ENCODE results near the gene SEC22C.
A peak's percentile ranks its signal among the peaks of the same experiment; 100 is the strongest.

Gene SEC22C

GRCh38 chr3:42535981-42536784 is 45.6 kb downstream of the SEC22C start:
- peak; percentile 16 for DNase-seq (ENCODE audit: low read depth, low spot score)

DNA sequence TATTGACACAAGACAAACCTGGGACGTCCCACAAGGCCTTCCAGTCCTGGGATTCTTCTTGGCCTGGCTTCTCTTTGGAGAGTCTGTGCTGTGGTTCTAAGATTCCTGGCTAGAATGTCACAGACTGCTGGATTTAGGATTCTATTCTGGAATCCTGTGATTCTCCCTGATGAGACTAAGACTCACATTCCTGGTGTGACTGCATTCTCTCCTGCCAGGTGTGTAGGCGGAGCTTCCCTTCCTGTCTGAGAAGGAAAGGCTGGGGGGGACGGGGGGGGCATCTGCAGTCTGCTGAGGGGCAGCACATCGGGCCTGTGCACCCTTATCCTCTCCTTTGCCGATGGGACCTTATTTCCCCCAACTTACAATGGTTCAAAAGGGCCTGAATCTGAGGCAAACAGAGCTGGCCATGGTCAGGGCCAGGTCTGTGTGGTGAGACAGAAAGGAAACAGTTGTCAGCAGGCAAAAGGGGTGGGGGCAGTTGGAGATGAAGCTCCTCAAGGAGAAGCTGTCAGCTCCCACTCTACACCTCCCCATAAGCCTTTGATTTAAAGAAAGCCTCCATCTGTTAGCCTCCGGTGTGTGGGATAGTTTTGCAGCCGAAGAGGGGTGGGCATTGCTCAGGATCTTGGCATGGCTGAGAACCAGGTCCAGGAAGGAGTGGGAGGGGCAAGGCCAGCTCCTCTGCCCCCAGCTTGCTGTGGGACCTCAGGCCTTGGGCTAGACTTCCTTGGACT is 48.4 kb downstream of the SEC22C start:
- no peak for DNase-seq (ENCODE audit: low read depth, low spot score)

- no peak for DNase-seq (ENCODE audit: low read depth, low spot score)
Observed at GRCh38 chr3:42532229-42532628, 49.5 kb downstream of the SEC22C start.

GRCh38 chr3:42531470-42531869 is 50.3 kb downstream of the SEC22C start:
- DNase-seq (ENCODE audit: low read depth, low spot score): no peak

GRCh38 chr3:42530073-42530472 is 51.7 kb downstream of the SEC22C start:
- DNase-seq (ENCODE audit: low read depth, low spot score): no peak

GRCh38 chr3:42529468-42529867 is 52.3 kb downstream of the SEC22C start:
- DNase-seq (ENCODE audit: low read depth, low spot score): no peak

DNA sequence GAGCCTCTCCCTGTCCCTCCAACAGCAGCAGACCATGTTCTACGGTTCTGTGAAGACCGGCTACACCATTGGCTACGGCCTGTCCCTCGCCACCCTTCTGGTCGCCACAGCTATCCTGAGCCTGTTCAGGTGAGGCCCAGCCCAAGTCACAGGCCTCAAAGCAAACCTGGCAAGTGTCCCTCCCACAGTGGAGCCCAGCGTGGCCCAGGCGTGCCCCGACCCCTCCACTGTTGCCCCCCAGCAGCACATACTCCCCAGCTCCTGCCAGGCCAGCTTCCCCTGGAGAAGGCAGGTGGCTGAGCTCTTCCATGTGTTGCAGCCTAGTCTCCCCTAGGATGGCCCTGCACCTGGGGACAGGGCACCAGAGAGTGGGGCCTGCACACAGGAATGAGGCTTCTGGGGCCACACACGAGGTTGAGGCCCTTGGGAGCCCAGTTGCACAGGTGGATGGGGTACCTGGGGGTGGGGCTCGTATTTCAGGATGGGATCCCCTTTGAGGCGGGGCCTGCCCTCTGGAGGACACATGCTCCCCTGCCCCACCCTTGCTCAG is 54.3 kb downstream of the SEC22C start:
- DNase-seq (ENCODE audit: low read depth, low spot score): no peak

DNA sequence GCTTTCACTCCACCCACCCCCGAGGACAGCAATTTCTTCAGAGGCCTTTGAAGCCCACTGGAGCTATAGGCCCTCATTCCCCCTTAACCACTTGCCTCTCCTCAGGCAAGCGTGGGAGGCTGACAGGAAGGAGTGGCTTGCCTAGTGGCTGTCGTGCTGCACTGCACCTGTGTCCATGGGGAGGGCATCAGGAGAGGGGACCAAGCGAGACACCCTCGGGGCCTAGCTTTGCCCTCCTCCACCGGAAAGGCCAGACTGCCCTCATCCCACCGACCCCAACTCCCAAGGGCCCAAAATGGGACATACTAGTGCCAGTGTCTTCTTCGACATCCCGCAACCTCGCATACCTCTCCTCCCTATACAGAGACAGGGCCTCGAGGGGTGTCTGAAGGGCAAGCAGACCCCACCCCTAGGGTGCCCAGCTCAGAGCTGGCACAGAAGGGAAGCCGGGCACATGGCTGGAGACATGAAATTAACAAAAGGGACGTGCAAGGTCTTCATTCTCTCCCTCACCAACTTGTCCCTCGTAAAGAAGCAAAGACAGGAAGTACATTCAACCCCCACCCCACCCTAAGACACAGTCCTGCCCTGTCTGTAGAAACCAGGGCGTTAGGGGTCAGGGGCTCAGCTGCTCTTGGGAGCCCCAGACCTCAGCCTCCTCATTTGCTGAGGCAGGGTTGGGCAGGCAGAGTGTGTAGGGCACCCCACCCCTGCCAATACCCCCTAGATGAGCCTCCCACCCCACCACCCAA is 55.0 kb downstream of the SEC22C start:
- no peak for DNase-seq (ENCODE audit: low read depth, low spot score)

DNA sequence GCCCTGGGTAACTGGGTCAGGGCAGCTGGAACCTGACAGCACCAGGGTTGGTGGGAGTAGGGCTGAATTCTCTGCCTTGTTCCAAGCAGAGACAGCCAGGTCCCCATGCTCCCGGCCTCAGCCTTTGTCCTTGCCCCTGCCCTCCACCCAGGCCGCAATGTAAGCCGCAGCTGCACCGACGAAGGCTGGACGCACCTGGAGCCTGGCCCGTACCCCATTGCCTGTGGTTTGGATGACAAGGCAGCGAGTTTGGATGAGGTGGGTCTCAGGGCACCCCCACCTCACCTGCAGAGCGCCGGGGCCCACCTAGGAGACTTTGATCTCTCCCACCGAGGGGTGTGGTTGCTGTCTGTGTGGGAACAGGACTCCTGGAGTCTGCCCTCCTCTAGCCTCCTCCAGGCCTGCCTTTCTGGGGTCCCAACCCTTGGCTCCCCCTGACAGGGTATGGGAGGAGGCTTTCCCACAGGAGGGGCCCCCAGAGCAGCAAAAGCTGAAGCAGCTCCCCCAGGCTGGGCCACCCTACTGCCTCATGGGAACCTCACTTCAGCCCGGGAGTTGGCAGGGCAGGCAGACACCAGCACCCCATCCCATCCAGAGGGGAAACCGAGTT is 55.9 kb downstream of the SEC22C start:
- no peak for DNase-seq (ENCODE audit: low read depth, low spot score)

- DNase-seq (ENCODE audit: low read depth, low spot score): no peak
Observed at GRCh38 chr3:42525212-42525611, 56.6 kb downstream of the SEC22C start.

GRCh38 chr3:42524751-42525150 is 57.0 kb downstream of the SEC22C start:
- no peak for DNase-seq (ENCODE audit: low read depth, low spot score)

DNA sequence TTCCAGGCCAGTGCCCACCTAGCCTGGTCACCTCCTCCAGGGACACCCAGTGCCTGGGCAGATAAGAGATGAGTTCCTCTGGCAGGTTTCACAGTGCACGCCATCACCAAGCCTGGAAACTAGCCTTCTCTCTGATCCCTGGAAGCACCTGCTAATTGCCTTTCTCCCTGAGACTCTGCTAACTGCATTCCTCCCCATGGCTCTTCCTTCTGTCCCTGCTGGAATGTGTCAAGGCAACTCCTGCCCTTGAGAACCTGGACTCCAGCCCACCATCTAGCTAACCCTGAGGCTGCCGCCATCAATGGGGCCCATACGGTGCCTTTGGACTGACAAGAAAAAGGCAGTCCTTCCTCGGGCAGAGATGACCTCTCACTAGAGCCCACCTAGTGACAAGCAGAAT is 60.9 kb downstream of the SEC22C start:
- no peak for DNase-seq (ENCODE audit: low read depth, low spot score)

GRCh38 chr3:42520336-42520735 is 61.4 kb downstream of the SEC22C start:
- no peak for DNase-seq (ENCODE audit: low read depth, low spot score)

- no peak for DNase-seq (ENCODE audit: low read depth, low spot score)
Observed at GRCh38 chr3:42519568-42519962, 62.2 kb downstream of the SEC22C start.

- no peak for DNase-seq (ENCODE audit: low read depth, low spot score)
Observed at GRCh38 chr3:42518800-42519567, 62.8 kb downstream of the SEC22C start.

GRCh38 chr3:42517117-42517516 is 64.7 kb downstream of the SEC22C start:
- no peak for DNase-seq (ENCODE audit: low read depth, low spot score)

GRCh38 chr3:42516443-42516842 is 65.3 kb downstream of the SEC22C start:
- no peak for DNase-seq (ENCODE audit: low read depth, low spot score)

DNA sequence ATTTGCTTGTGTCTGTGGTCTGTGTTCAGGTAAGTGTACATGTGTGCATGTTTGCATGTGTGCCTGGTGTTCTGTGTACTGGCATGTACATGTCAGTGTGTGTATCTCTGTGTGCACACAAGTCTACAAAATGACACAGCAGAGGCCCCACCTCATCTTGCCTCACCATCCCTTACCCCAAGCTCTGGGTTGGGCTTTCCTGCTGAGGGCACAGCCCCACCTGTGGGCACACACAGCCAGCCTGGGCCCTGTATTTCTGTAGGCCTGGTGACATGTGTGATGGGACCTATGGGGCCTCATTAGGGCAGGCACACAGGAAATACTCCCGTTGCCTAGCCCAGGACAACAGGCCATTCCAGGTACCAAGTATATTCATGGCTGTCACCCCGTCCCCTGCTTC is 65.8 kb downstream of the SEC22C start:
- DNase-seq (ENCODE audit: low read depth, low spot score): no peak

- no peak for DNase-seq (ENCODE audit: low read depth, low spot score)
Observed at GRCh38 chr3:42515391-42515916, 66.3 kb downstream of the SEC22C start.

DNA sequence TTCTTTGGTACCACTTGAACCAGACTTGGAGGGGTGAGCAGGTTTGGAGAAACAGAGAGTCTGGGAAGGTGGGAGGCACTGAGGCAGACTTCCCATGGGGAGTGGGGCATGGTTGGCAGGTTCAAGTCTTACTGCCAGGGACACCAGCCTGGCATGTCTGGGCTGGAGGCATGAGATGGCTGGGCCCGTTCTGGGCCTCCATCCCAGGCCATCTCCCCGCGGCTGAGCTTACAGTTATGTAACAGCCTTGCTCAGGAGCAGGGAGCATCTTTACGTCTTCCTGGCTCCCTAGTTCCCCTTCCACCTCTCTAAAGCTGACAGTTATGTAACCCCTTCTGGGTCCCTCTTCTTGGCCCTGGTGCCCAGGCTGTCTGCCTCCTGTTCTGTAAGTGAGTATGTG is 66.9 kb downstream of the SEC22C start:
- DNase-seq (ENCODE audit: low read depth, low spot score): no peak

DNA sequence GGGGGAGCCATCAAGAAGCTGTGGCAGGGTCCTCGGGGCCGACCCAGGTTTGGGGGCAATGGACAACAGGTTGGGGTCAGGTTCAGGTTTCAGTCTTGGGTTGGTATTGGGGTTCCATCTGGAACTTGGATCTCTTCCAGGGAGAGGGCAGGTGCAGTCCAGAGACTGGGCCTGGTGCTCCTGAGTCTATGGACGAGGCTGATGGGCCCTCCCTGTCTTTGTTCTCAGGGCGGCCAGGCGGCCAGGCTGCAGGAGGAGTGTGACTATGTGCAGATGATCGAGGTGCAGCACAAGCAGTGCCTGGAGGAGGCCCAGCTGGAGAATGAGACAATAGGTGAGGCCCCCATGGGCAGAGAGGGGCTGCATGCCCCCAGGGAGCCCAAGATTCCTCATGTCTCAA is 68.2 kb downstream of the SEC22C start:
- DNase-seq (ENCODE audit: low read depth, low spot score): no peak
